OCI-LY3 (cell line): Measurements from ENCODE around the gene TRABD2B.

Experiments
- H2AFZ ChIP-seq: fragments of 200-600, 300-600 bp; shearing (Covaris generic); 2 replicates; pipeline ENCODE4 v1.6.0; 2014; ENCODE audit warnings: antibody characterized with exemption, low read depth, low read length
- H3K27ac ChIP-seq: fragments of 200-600, 300-600 bp; sonication (generic); 2 replicates; pipeline ENCODE4 v1.5.1; 2014; ENCODE audit warnings: mild to moderate bottlenecking, low read length, moderate library complexity, mixed read lengths
- H3K27me3 ChIP-seq: fragments of 200-600, 300-600 bp; sonication (generic); 2 replicates; pipeline ENCODE4 v1.6.1; 2014; ENCODE audit warnings: low read depth, low read length, mixed read lengths
- H3K36me3 ChIP-seq: fragments of 200-600, 300-600 bp; sonication (generic); replicated peaks from 2 replicates; pipeline ENCODE3; 2014; ENCODE audit warnings: low read depth, low read length, mixed read lengths
- H3K4me1 ChIP-seq: fragments of 300-600, 200-600 bp; sonication (generic); 2 replicates; pipeline ENCODE4 v1.6.1; 2014; ENCODE audit warnings: low read length, mixed read lengths
- H3K4me2 ChIP-seq: fragments of 200-600, 300-600 bp; sonication (generic); 2 replicates; pipeline ENCODE4 v1.6.1; 2014; ENCODE audit warnings: low read length, mixed read lengths
- H3K4me3 ChIP-seq: fragments of 300-600, 200-600 bp; sonication (generic); 2 replicates; pipeline ENCODE4 v1.5.1; 2014; ENCODE audit warnings: antibody characterized with exemption, mild to moderate bottlenecking, low read length, moderate library complexity
- H3K79me2 ChIP-seq: fragments of 300-600, 200-600 bp; shearing (Covaris generic); 2 replicates; pipeline ENCODE4 v1.6.1; 2014; ENCODE audit warnings: mild to moderate bottlenecking, low read length, mixed read lengths
- H3K9ac ChIP-seq: fragments of 300-600, 200-600 bp; shearing (Covaris generic); 2 replicates; pipeline ENCODE4 v1.6.0; 2014; ENCODE audit warnings: mild to moderate bottlenecking, low read length, moderate library complexity
- H3K9me3 ChIP-seq: fragments of 200-600, 300-600 bp; shearing (Covaris generic); 2 replicates; pipeline ENCODE4 v1.6.1; 2014; ENCODE audit warnings: low read length, mixed read lengths; ENCODE audit not compliant: insufficient read depth
- H4K20me1 ChIP-seq: fragments of 200-600, 300-600 bp; sonication (generic); 2 replicates; pipeline ENCODE4 v1.6.1; 2016; ENCODE audit warnings: low read length, mixed read lengths; ENCODE audit not compliant: insufficient read depth
- CTCF ChIP-seq: fragments of 200-600, 300-600 bp; sonication (generic); IDR thresholded peaks from 2 replicates; pipeline ENCODE4 v1.5.1; 2014; ENCODE audit warnings: antibody characterized with exemption, low read length, low read depth
- EZH2phosphoT487 ChIP-seq: fragments of 200-600 bp; shearing (Covaris generic); IDR thresholded peaks from 2 replicates; pipeline ENCODE4 v1.6.1; 2018; ENCODE audit warnings: antibody characterized with exemption, mixed run types, low read depth

Gene TRABD2B

GRCh38 chr1:47871799-47872353 lies 125.3 kb downstream of the TRABD2B start:
- no peaks in the 10 kb centered on the region for H3K9me3 ChIP-seq
- H3K27ac ChIP-seq, result no peak overlapping the region
- no peak overlapping the region for H2AFZ ChIP-seq
- no peak overlapping the region for H3K9ac ChIP-seq
- no peaks in the 10 kb centered on the region for H3K27me3 ChIP-seq
- no peak for TF ChIP-seq CTCF
- TF ChIP-seq EZH2phosphoT487, result no peak
- H3K4me3 ChIP-seq, result no peak overlapping the region
- H3K79me2 ChIP-seq, result no peaks in the 10 kb centered on the region
- H3K36me3 ChIP-seq, result no peaks in the 10 kb centered on the region
- no peaks in the 10 kb centered on the region for H4K20me1 ChIP-seq
- no peak overlapping the region for H3K4me2 ChIP-seq
- no peaks in the 10 kb centered on the region for H3K4me1 ChIP-seq

GRCh38 chr1:47870946-47871676 lies 126.1 kb downstream of the TRABD2B start:
- Histone ChIP-seq H3K27ac (no peak overlapping the region), H3K27me3 (no peaks in the 10 kb centered on the region), H3K9me3 (no peaks in the 10 kb centered on the region), H3K4me1 (no peaks in the 10 kb centered on the region), H3K4me3 (no peak overlapping the region), H3K36me3 (no peaks in the 10 kb centered on the region), H3K9ac (no peak overlapping the region), H3K79me2 (no peaks in the 10 kb centered on the region), H2AFZ (no peak overlapping the region), H4K20me1 (no peaks in the 10 kb centered on the region), H3K4me2 (no peak overlapping the region)
- no peak for TF ChIP-seq EZH2phosphoT487
- no peak for TF ChIP-seq CTCF

- Histone ChIP-seq H3K9ac (no peak overlapping the region), H2AFZ (no peak overlapping the region), H3K4me1 (no peaks in the 10 kb centered on the region), H4K20me1 (no peaks in the 10 kb centered on the region), H3K27ac (no peak overlapping the region), H3K27me3 (no peaks in the 10 kb centered on the region), H3K4me2 (no peak overlapping the region), H3K9me3 (no peaks in the 10 kb centered on the region), H3K36me3 (no peaks in the 10 kb centered on the region), H3K4me3 (no peak overlapping the region), H3K79me2 (no peaks in the 10 kb centered on the region)
- no peak for TF ChIP-seq CTCF
- no peak for TF ChIP-seq EZH2phosphoT487
These were observed 126.7 kb downstream of the TRABD2B start for GRCh38 chr1:47870480-47870879.

- H3K4me1 ChIP-seq, result no peaks in the 10 kb centered on the region
- H3K27ac ChIP-seq, result no peak overlapping the region
- no peak overlapping the region for H3K4me3 ChIP-seq
- H3K36me3 ChIP-seq, result no peaks in the 10 kb centered on the region
- H3K27me3 ChIP-seq, result no peaks in the 10 kb centered on the region
- TF ChIP-seq EZH2phosphoT487 (no peak), CTCF (no peak)
- H3K9ac ChIP-seq, result no peak overlapping the region
- H2AFZ ChIP-seq, result no peak overlapping the region
- no peaks in the 10 kb centered on the region for H4K20me1 ChIP-seq
- H3K4me2 ChIP-seq, result no peak overlapping the region
- H3K9me3 ChIP-seq, result no peaks in the 10 kb centered on the region
- no peaks in the 10 kb centered on the region for H3K79me2 ChIP-seq
These were observed 128.9 kb downstream of the TRABD2B start for GRCh38 chr1:47868348-47868676.
